ENCODE data around the gene PURA.

DNA sequence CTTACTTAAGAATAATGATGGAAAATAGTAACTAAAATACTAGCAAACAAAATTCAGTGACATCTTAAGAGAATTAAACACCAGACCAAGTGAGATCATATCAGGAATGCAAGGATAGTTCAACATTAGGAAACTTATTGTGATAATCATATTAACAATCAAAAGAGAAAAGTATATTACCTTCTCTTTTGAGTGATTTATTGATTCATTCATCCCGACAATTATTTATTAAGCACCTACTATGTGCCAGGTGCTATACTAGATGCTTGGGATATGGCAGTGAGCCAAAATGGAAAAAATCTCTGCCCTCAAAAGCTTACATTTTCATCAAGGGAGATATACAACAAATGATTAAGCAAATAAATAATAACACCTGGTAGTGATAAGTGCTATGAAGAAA, 23.7 kb upstream of the PURA start:
- no peak for TF ChIP-seq CTCF (conservative IDR thresholded peaks at IDR 0.05; ENCODE audit: low read depth, low read length)
- no peak for TF ChIP-seq EZH2 (IDR thresholded peaks at IDR 0.05; ENCODE audit: borderline replicate concordance, low read depth, low read length, poor library complexity, severe bottlenecking)

Data from A673 (cell line).